ENCODE data around the gene NHEJ1.

DNA sequence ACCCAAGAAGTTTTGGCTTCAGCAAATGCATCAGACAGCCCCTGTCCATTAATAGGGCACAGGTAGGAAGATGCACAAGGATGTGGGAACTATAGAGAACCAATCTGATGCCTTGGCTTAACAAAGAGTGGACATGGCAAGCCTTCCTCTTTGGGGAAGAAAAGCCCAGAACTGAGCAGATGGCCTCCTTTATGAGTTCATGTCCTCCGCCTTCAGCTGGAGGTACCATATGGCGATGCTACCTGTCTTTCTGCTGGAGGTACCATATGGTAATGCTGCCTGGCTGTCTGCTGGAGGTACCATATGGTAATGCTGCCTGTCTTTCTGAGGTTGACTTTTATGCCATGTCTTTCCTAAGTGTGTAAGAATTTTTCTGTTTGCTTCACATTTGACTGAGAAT lies 23.5 kb upstream of the NHEJ1 start:
- TF ChIP-seq EZH2phosphoT487 (conservative IDR thresholded peaks at IDR 0.05; ENCODE audit: low read length) = no peak
- TF ChIP-seq, protein P1, sequence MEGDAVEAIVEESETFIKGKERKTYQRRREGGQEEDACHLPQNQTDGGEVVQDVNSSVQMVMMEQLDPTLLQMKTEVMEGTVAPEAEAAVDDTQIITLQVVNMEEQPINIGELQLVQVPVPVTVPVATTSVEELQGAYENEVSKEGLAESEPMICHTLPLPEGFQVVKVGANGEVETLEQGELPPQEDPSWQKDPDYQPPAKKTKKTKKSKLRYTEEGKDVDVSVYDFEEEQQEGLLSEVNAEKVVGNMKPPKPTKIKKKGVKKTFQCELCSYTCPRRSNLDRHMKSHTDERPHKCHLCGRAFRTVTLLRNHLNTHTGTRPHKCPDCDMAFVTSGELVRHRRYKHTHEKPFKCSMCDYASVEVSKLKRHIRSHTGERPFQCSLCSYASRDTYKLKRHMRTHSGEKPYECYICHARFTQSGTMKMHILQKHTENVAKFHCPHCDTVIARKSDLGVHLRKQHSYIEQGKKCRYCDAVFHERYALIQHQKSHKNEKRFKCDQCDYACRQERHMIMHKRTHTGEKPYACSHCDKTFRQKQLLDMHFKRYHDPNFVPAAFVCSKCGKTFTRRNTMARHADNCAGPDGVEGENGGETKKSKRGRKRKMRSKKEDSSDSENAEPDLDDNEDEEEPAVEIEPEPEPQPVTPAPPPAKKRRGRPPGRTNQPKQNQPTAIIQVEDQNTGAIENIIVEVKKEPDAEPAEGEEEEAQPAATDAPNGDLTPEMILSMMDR (IDR thresholded peaks at IDR 0.05; ENCODE audit: insufficient read depth, low read length, poor library complexity, severe bottlenecking) = no peak
